Neural progenitor cell (in vitro differentiated cells): ENCODE data around the gene MAD1L1. TPM values are rescaled to one million over a fixed set of nuclear protein-coding genes. Genes with fewer than 3 reads are reported as not detected.
A peak's percentile ranks its signal among the peaks of the same experiment; 100 is the strongest.

Experiments
- DNase-seq: peaks from one replicate; pipeline ENCODE4 v3.0.0-alpha.2; 2016; ENCODE audit warnings: low spot score
- H2AFZ ChIP-seq: fragments of 200-600 bp; sonication (generic); replicated peaks from 2 replicates; pipeline ENCODE4 v1.6.1; 2016; ENCODE audit warnings: antibody characterized with exemption
- H3F3A ChIP-seq: fragments of 200-600 bp; sonication (generic); 2 replicates; pipeline ENCODE4 v1.6.1; 2016; ENCODE audit warnings: antibody characterized with exemption, low read depth
- H3K27ac ChIP-seq: fragments of 200-600 bp; sonication (generic); 2 replicates; pipeline ENCODE4 v1.5.1; 2016; ENCODE audit warnings: mild to moderate bottlenecking
- H3K27me3 ChIP-seq: fragments of 200-600 bp; sonication (generic); 2 replicates; pipeline ENCODE4 v1.6.1; 2016; ENCODE audit warnings: mild to moderate bottlenecking, moderate library complexity
- H3K36me3 ChIP-seq: fragments of 200-600 bp; sonication (generic); 2 replicates; pipeline ENCODE4 v1.5.1; 2016
- H3K4me1 ChIP-seq: fragments of 200-600 bp; sonication (generic); 2 replicates; pipeline ENCODE4 v1.6.1; 2016; ENCODE audit warnings: mixed run types
- H3K4me2 ChIP-seq: fragments of 200-600 bp; sonication (generic); 2 replicates; pipeline ENCODE4 v1.6.1; 2016
- H3K4me3 ChIP-seq: fragments of 200-600 bp; sonication (generic); 2 replicates; pipeline ENCODE4 v1.5.1; 2016
- H3K79me2 ChIP-seq: fragments of 200-600 bp; sonication (generic); 2 replicates; pipeline ENCODE4 v1.6.1; 2016; ENCODE audit warnings: low read depth
- H3K9ac ChIP-seq: fragments of 200-600 bp; sonication (generic); 2 replicates; pipeline ENCODE4 v1.6.1; 2016
- H3K9me3 ChIP-seq: fragments of 200-600 bp; sonication (generic); 2 replicates; pipeline ENCODE4 v1.5.1; 2016; ENCODE audit warnings: low read depth
- H4K20me1 ChIP-seq: fragments of 200-600 bp; sonication (generic); 2 replicates; pipeline ENCODE4 v1.6.1; 2016; ENCODE audit warnings: low read depth
- H3K27ac Mint-ChIP-seq: 3 replicates; pipeline ENCODE4 v1.8.0; 2021; ENCODE audit warnings: mixed read lengths
- H3K27me3 Mint-ChIP-seq: 2 replicates; pipeline ENCODE4 v1.8.0; 2022; ENCODE audit warnings: low read depth, mild to moderate bottlenecking, inconsistent platforms, moderate library complexity, mixed read lengths; ENCODE audit not compliant: insufficient read depth
- H3K36me3 Mint-ChIP-seq: 3 replicates; pipeline ENCODE4 v1.8.0; 2021; ENCODE audit warnings: mixed read lengths
- H3K4me1 Mint-ChIP-seq: 3 replicates; pipeline ENCODE4 v1.8.0; 2021; ENCODE audit warnings: mixed read lengths
- H3K4me3 Mint-ChIP-seq: 3 replicates; pipeline ENCODE4 v1.8.0; 2021; ENCODE audit warnings: mild to moderate bottlenecking, moderate library complexity, mixed read lengths
- H3K9me3 Mint-ChIP-seq: 3 replicates; pipeline ENCODE4 v1.8.0; 2020; ENCODE audit warnings: mixed read lengths
- CTCF ChIP-seq: fragments of 200-600 bp; sonication (generic); IDR thresholded peaks from 2 replicates; pipeline ENCODE4 v1.5.1; 2017; ENCODE audit warnings: antibody characterized with exemption, mild to moderate bottlenecking
- EZH2 ChIP-seq: fragments of 200-600 bp; sonication (generic); IDR thresholded peaks from 2 replicates; pipeline ENCODE4 v1.6.1; 2017; ENCODE audit warnings: antibody characterized with exemption, mild to moderate bottlenecking, moderate library complexity
- EZH2phosphoT487 ChIP-seq: fragments of 200-600 bp; sonication (generic); IDR thresholded peaks from 2 replicates; pipeline ENCODE4 v1.6.1; 2017; ENCODE audit warnings: antibody characterized with exemption
- total RNA-seq: library from RNA; depleted of rRNA; stranded (reverse); fragments of >200 nt; gene quantifications from 2 replicates; pipeline ENCODE4 v1.2.3, GENCODE V29; 2015; ENCODE audit warnings: low replicate concordance

Gene MAD1L1
- total RNA-seq, 1 donor from 2014 or later = 23.7 TPM

- no peak overlapping the region for H2AFZ ChIP-seq
- Mint-ChIP-seq H3K27me3 (no peaks in the 10 kb centered on the region), H3K4me1 (peaks cover 11% of the 10 kb centered on the region), H3K27ac (no peak overlapping the region), H3K4me3 (no peak overlapping the region), H3K9me3 (no peaks in the 10 kb centered on the region), H3K36me3 (peaks cover 4% of the 10 kb centered on the region)
- no peaks in the 10 kb centered on the region for H3F3A ChIP-seq
- H3K4me1 ChIP-seq = peaks cover 13% of the 10 kb centered on the region
- no peaks in the 10 kb centered on the region for H3K9me3 ChIP-seq
- H3K27ac ChIP-seq = no peak overlapping the region
- H3K4me3 ChIP-seq = no peak overlapping the region
- H4K20me1 ChIP-seq = peaks cover 13% of the 10 kb centered on the region
- DNase-seq = no peak
- TF ChIP-seq EZH2phosphoT487 (no peak), CTCF (no peak), EZH2 (no peak)
- no peak overlapping the region for H3K9ac ChIP-seq
- no peaks in the 10 kb centered on the region for H3K79me2 ChIP-seq
- H3K4me2 ChIP-seq = no peak overlapping the region
- H3K36me3 ChIP-seq = no peaks in the 10 kb centered on the region
- no peaks in the 10 kb centered on the region for H3K27me3 ChIP-seq
These were observed 242.6 kb downstream of the MAD1L1 start for GRCh38 chr7:1990001-1990670.

DNA sequence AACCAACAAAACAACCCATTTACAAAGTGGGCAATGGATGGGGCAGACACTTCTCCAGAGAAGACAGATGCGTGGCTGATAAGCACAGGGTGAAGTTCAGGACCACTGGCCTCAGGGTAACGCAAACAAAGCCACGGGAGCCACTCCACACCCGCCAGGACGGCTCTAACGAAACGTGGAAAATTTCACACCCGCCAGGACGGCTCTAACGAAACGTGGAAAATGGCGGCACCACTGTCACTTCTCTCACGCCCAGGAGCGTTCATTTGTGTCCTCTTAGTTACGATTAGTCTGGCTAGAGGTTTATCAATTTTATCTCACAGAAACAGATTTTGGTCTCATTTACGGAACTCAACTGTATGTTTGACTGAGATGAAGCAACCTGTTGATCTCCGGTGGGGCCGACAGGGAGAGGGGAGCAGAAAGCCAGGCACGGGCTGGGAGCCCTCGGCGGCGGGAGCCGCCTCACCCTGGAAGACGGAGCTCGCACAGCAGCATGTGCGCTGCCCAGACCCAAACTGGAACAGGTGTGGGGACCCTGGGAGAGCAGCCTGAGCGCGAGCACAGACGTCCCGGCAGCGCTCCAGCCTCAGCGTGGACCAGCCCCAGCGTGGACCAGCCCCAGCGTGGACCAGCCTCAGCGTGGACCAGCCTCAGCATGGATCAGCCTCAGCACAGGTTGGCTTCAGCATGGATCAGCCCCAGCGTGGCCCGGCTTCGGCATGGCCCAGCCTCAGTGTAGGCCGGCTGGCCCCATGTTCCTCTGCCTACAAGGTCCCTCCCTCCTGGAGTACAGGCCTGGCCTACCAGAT lies 243.5 kb downstream of the MAD1L1 start:
- H3K79me2 ChIP-seq = no peaks in the 10 kb centered on the region
- no peak overlapping the region for H3K4me3 ChIP-seq
- no peaks in the 10 kb centered on the region for H3K27me3 ChIP-seq
- H3K27ac ChIP-seq = no peak overlapping the region
- peaks cover 13% of the 10 kb centered on the region for H3K4me1 ChIP-seq
- H2AFZ ChIP-seq = no peak overlapping the region
- peaks cover 6% of the 10 kb centered on the region for H3K36me3 Mint-ChIP-seq
- TF ChIP-seq EZH2 (no peak), CTCF (no peak), EZH2phosphoT487 (no peak)
- no peaks in the 10 kb centered on the region for H3K9me3 Mint-ChIP-seq
- no peaks in the 10 kb centered on the region for H3K27me3 Mint-ChIP-seq
- no peak overlapping the region for H3K4me3 Mint-ChIP-seq
- peaks cover 11% of the 10 kb centered on the region for H3K4me1 Mint-ChIP-seq
- H3K27ac Mint-ChIP-seq = peak overlapping the region; percentile 74
- H3K36me3 ChIP-seq = no peaks in the 10 kb centered on the region
- H3K9ac ChIP-seq = no peak overlapping the region
- DNase-seq = no peak
- peaks cover 5% of the 10 kb centered on the region for H3F3A ChIP-seq
- H3K9me3 ChIP-seq = no peaks in the 10 kb centered on the region
- H3K4me2 ChIP-seq = no peak overlapping the region
- peaks cover 12% of the 10 kb centered on the region for H4K20me1 ChIP-seq

DNA sequence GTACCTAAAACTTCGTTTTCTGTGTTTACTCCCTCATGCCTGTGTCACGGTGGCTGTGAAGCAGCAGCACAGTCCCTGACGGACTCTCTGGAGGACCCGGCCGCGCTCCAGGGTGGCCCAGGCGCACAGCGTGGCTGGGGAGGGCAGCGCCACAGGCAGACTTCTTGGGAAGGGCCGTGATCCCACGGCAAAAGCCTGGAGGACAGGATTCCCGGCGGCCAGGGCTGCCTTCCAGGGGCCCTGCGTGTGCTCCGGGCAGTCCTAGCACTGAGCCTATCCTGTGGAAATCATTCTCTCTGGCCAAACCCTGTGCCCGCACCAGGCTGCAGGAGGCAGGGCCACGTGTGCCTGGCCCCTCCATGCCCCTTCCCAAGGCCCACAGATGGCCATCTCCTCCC lies 244.2 kb downstream of the MAD1L1 start:
- Histone ChIP-seq H3F3A (peaks cover 5% of the 10 kb centered on the region), H3K36me3 (no peaks in the 10 kb centered on the region), H3K4me2 (no peak overlapping the region), H3K79me2 (no peaks in the 10 kb centered on the region), H3K9ac (no peak overlapping the region), H2AFZ (no peak overlapping the region), H3K27ac (no peak overlapping the region), H3K4me3 (no peak overlapping the region), H4K20me1 (peaks cover 9% of the 10 kb centered on the region), H3K9me3 (no peaks in the 10 kb centered on the region), H3K4me1 (peaks cover 13% of the 10 kb centered on the region), H3K27me3 (no peaks in the 10 kb centered on the region)
- Mint-ChIP-seq H3K4me3 (no peak overlapping the region), H3K4me1 (peaks cover 7% of the 10 kb centered on the region), H3K36me3 (peaks cover 6% of the 10 kb centered on the region), H3K27me3 (no peaks in the 10 kb centered on the region), H3K9me3 (no peaks in the 10 kb centered on the region), H3K27ac (peak overlapping the region; percentile 50)
- no peak for DNase-seq
- no peak for TF ChIP-seq EZH2
- TF ChIP-seq CTCF = no peak
- no peak for TF ChIP-seq EZH2phosphoT487
